Measurements from ENCODE around the gene TMEM59L.

TMEM59L gene

DNA sequence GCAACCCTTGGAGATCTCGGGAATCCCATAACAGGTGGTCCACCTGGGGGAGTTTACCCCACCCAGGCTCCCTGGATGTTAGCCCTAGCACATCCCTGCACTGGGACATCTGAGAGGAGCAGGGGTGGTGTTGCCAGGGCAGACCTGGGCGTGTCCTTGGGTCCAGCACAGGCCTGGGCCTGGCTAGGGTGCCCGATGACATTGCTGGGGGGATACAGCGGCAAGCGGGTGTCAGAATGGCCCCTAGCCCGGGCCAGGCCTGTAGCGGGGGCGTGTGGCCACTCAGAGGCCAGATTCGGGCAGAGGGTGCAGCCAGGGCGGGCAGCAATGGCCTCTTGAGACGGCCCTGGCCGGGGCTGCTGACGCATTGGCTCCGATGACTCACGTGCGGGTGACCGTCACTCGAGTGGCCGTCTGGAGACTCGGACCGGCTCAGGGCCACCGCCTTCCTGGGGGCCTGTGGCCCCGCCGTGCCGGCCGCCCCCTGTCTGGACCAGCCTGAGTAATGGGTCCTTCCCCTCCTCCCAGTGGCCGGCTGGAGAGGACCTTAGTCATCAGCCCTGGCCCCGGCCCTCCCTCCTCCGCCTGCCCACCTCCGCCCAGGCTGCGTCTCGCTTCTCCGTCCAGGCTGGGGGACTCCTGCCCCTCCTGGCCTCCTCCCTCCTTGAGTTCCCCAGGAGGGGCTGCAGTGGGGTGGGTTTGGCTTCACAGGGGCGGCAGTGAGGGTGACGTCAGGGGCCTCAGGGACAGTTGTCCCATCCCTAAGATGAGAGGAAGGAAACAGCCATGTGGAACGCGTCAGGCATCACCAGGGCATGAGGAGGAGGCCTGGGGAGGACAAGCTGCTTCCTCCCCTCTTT lies 47.6 kb downstream of the TMEM59L start:
- DNase-seq, result no peak

DNA sequence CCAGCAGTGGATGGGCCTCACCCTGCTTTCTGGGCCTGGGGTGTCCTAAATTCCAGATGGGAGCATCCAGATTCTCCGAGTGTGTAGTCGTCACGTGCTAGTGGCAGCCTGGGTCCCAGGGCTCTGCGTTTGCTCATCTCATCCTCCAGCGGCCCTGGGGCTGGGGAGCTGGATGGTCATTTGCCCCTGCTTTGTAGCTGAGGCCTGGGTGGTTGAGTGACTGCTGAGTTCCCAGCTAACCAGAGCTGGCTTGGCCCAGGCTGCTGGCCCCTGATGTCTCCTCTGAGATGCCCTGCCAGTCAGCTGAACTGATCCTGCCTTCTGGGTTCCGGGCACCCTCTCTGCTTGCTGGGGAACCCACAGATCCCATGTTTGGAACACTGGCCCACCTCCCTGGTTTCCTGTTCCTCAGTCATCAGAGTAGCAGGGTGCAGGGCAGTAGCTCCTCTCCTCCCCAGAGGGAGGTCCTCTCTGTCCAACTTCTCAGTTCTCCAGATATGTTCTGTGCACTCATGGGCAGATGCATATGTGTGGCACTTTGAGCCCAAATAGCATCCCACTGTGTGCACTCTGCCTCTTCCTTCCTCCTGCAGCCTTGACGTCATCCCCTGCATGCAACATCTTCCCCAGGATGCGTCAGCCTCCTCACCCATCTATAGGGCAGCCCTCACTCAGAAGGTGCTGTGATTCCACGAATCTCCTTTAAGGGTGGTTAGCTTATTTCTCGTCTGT lies 48.4 kb downstream of the TMEM59L start:
- DNase-seq, result no peak

DNA sequence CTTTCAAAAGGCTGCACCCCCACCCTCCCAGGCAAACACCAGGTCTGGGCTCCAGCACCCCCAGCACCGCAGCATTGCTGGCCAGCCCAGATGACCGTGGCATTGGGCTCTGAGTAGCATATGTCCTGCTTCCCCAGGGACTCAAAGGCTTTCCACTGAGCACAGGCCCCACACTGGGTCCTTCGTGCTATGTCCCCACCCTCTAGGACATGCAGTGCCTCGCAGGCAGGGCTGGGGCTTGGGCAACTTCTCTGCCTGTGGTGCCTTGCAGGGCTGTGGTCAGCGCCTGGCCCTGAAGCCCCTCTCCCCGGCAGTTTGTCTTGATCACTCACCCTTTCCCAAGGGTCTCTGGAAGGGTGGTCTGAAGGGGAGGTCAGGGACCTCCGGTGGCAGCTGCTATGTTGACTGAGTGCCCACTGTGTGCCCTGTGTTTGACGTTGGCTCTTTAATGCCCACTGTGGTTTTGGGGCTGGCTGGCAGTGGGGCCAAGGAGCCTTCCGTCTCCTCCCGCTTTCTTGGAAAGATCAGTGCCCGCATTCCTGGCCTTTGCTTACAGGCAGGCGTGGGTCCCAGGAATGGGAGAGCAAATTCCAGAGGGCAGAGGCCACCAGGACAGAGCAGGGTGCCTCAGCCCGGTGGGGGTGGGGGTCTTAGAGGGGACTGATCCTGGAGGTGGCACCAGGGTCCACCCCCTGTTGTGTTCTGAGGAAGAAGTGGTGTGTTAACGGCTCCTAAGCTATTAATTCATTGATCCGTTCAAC lies 50.5 kb downstream of the TMEM59L start:
- DNase-seq, result no peak

DNA sequence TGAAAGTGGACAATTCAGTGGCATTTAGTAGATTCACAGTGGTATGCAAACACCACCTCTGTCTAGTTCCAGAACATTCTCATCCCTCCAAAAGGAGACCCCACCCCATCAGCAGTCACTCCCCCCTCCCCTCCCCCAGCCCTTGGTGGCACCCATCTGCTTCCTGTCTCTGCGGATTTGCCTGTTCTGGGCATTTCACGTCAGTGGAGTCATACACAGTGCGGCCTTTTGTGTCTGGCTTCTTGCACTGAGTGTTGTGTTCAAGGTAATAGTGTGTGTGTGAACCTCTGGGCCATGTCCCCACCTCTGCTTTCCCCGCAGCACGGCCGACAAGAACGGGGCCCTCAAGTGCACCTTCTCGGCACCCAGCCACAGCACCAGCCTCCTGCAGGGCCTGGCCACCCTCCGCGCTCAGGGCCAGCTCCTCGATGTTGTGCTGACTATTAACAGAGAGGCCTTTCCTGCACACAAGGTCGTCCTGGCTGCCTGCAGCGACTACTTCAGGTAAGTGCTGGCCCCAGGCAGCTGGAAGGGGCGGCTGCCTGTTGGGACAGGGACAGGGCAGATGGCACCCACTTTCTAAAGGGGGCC lies 51.4 kb downstream of the TMEM59L start:
- DNase-seq, result no peak

DNA sequence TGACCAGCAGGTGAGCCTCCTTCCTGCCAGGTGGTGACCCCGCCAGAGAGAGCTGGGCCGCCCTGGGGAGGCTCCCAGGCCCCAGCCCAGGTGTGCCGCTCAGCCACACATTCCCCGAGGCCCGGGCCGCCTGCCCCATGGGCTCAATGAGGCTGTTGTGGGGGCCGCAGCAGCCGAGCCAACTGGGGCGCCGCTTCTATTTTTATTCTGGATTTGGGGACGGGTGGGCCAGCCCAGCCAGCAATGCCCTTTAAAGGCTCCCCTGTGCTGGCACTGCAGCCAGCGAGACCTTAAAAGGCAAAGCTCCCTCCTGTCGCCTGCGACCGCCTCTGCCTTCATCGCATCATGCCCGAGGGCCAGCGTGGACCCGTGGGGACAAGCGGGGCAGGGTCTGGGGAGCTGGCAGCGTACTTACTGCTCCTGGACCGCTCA lies 53.1 kb downstream of the TMEM59L start:
- DNase-seq, result no peak

DNA sequence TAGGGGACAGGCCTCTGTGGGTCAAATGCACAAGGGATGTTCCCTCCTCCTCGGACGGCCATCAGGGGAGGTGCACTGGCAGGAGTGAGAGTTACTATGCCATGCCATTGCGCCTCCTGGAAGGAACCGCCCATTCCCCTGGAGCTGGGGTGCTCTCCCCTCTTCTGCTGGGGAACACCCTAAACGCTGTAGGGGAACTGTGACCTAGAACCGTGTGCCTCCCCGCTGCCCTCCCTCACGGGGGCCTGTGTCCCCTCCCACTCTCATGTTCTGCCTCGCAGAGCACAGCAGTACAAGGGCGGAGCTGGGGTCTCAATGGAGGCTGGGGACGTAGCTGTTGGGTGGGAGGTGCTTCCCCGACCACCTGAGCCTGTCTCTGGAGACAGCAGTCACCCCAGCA lies 53.6 kb downstream of the TMEM59L start:
- no peak for DNase-seq

DNA sequence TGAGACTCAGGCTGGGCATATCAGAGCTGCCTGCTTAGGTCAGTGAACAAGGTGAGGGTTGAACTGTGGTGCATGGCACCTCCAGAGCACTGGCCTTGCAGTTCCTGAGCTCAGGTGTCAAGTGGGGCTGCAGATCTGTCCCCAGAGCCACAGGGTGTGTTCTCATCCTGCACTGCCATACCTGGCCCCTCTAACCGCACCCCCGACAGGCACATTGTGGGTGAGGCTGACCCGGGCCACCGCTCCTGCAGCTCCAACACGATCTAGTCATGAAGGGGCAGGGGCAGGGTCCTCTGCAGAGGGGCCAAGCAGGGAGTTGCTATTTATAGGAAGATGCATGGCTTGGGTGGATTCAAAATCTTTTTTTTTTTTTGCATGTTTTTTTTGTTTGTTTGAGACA lies 54.1 kb downstream of the TMEM59L start:
- no peak for DNase-seq

DNA sequence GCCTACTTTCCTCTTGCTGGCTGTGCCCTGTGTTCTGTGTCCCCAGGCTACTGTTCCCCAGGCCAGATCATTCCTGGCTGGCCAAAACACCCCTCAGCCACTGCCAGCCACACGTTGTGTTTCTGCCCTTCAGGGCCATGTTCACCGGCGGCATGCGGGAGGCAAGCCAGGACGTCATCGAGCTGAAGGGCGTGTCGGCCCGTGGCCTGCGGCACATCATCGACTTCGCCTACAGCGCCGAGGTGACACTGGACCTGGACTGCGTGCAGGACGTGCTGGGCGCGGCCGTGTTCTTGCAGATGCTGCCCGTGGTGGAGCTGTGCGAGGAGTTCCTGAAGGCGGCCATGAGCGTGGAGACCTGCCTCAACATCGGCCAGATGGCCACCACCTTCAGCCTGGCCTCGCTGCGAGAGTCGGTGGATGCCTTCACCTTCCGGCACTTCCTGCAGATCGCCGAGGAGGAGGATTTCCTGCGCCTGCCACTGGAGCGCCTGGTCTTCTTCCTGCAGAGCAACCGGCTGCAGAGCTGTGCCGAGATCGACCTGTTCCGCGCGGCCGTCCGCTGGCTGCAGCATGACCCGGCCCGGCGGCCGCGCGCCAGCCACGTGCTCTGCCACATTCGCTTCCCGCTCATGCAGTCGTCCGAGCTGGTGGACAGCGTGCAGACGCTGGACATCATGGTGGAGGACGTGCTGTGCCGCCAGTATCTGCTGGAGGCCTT lies 55.0 kb downstream of the TMEM59L start:
- no peak for DNase-seq

DNA sequence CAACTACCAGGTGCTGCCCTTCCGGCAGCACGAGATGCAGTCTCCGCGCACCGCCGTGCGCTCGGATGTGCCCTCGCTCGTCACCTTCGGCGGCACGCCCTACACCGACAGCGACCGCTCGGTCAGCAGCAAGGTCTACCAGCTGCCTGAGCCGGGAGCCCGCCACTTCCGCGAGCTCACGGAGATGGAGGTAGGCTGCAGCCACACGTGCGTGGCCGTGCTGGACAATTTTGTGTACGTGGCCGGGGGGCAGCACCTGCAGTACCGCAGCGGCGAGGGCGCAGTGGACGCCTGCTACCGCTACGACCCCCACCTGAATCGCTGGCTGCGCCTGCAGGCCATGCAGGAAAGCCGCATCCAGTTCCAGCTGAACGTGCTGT lies 55.6 kb downstream of the TMEM59L start:
- DNase-seq, result no peak

DNA sequence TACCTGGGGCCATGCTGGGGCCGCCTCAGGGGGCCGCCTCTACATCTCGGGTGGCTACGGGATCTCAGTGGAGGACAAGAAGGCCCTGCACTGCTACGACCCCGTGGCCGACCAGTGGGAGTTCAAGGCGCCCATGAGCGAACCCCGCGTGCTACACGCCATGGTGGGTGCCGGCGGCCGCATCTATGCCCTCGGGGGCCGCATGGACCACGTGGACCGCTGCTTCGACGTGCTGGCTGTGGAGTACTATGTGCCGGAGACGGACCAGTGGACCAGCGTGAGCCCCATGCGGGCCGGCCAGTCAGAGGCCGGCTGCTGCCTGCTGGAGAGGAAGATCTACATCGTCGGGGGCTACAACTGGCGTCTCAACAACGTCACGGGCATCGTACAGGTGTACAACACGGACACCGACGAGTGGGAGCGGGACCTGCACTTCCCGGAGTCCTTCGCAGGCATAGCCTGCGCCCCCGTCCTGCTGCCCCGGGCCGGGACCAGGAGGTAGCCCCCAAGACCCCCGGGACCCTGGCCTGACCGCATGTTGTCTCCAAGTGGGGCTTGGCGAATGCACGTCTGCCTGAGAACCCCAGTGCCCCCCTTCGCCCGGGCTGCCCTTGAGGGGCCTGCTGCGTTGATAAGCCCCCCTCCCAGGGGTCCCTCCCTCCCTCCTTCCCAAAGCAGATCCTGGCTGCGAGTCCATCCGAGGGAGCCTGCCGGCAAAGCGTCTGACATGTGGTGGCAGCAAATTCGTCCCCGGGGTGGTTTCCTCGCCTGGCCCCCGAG lies 56.3 kb downstream of the TMEM59L start:
- no peak for DNase-seq

DNA sequence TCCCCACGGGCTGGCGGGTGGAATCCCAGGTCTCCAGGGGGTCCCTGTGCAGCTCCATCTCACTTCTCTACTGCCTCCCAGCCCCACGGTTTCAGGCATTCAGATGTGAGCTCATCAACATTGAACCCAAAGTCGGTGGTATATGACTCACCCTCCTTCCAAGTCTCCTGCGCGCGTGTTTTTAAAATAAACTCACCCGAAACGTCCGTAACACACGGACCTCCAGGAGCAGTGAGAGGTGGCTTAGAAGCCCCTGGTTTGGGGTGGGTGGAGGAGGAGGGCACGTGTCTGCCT lies 56.8 kb downstream of the TMEM59L start:
- DNase-seq, result no peak

DNA sequence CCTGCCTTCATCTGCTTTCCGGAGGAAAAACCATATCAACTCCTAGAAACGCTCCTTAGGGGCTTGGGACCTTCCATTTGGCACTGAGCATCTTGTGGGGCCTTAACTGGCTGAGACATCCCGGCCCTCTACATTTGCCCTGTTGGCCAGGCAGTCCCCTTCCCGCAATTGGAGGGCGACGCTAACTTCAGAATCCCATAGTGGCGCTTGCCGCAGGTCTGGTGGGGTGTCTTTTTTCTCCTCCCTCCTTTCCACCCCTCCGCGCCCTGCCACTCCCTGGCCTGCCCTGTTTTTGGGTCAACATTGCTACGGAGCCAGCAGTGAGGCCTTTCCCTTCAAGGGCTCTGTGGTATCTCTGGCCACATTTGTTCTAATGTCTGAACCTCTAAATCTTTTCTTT lies 57.2 kb downstream of the TMEM59L start:
- no peak for DNase-seq

DNA sequence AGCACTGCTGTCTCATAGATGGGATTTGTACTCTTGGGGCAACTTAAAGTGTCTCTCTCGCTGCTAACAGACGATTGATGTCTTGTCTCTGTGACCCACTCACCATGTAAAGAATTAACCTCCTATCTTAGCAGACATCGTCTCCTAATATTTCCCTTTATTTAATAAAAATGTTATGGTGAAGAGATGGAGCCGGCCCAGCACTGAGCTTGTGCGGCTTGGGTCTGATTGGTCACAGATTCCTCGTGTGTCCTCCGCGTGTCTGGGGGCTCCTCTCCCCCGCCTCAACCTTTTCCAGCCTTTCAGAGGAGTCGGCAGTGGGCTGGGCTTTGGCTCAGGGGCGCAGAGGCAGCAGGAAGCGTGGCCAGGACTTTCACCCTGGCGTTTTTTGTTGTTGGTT lies 57.6 kb downstream of the TMEM59L start:
- DNase-seq, result no peak
